Liver (tissue), 9 donors: ENCODE results near the gene GFOD2. TPM values are rescaled to one million over a fixed set of nuclear protein-coding genes. Genes with fewer than 3 reads are reported as not detected.

Experiments
- DNase-seq: peaks from one replicate; pipeline ENCODE4 v3.0.0-alpha.2; 2017; ENCODE audit warnings: low spot score
- H3K27ac ChIP-seq, 2 donors: one replicate each; pipeline ENCODE4 v1.7.0; 2013; ENCODE audit warnings: inconsistent platforms in 2 of 2, low read length in 2 of 2, control low read depth in 1 of 2, low read depth in 1 of 2, mild to moderate bottlenecking in 1 of 2
- H3K27me3 ChIP-seq, 4 donors: one replicate each; pipeline versions ENCODE4 v1.6.1 to v1.7.0; 2013; ENCODE audit warnings: low read length in 3 of 4, inconsistent platforms in 1 of 4, mild to moderate bottlenecking in 1 of 4, moderate library complexity in 1 of 4; ENCODE audit not compliant: control insufficient read depth in 4 of 4, insufficient read depth in 4 of 4
- H3K36me3 ChIP-seq, 4 donors: one replicate each; pipeline versions ENCODE4 v1.6.1 to v1.7.0; 2013; ENCODE audit warnings: low read length in 3 of 4, mild to moderate bottlenecking in 3 of 4, low read depth in 1 of 4, moderate library complexity in 1 of 4; ENCODE audit not compliant: control insufficient read depth in 4 of 4, insufficient read depth in 3 of 4
- H3K4me1 ChIP-seq, 4 donors: one replicate each; pipeline versions ENCODE4 v1.6.1 to v1.7.0; 2013; ENCODE audit warnings: low read length in 3 of 4, mild to moderate bottlenecking in 3 of 4, moderate library complexity in 1 of 4; ENCODE audit not compliant: control insufficient read depth in 4 of 4, insufficient read depth in 4 of 4
- H3K4me3 ChIP-seq, 3 donors: one replicate each; pipeline versions ENCODE4 v1.6.1 to v1.7.0; 2013; ENCODE audit warnings: low read length in 3 of 3, control low read depth in 1 of 3, low read depth in 1 of 3, mild to moderate bottlenecking in 1 of 3
- H3K9ac ChIP-seq, 2 donors: one replicate each; pipeline ENCODE4 v1.7.0; 2013; ENCODE audit warnings: low read length in 2 of 2, mild to moderate bottlenecking in 2 of 2, moderate library complexity in 2 of 2, control low read depth in 1 of 2, low read depth in 1 of 2
- H3K9me3 ChIP-seq, 4 donors: one replicate each; pipeline versions ENCODE4 v1.6.1 to v1.7.0; 2013; ENCODE audit warnings: low read length in 3 of 4; ENCODE audit not compliant: control insufficient read depth in 4 of 4
- ATF3 ChIP-seq: IDR thresholded peaks from 2 replicates; pipeline ENCODE4 v1.6.1; 2016; ENCODE audit warnings: antibody characterized with exemption
- CTCF ChIP-seq: fragments of 150-350 bp; IDR thresholded peaks from 2 replicates; pipeline ENCODE4 v1.5.1; 2017; ENCODE audit warnings: improper control_type of control experiment, low read depth, low read length; ENCODE audit not compliant: missing input control
- EGR1 ChIP-seq, 2 donors: IDR thresholded peaks; 2 replicates each; pipeline ENCODE4 v1.6.1; 2016 to 2018; ENCODE audit warnings: antibody characterized with exemption in 2 of 2, low read depth in 2 of 2
- FOXA1 ChIP-seq: IDR thresholded peaks from 2 replicates; pipeline ENCODE4 v1.6.1; 2016; ENCODE audit warnings: antibody characterized with exemption
- FOXA2 ChIP-seq: IDR thresholded peaks from 2 replicates; pipeline ENCODE4 v1.6.1; 2016; ENCODE audit warnings: antibody characterized with exemption
- GABPA ChIP-seq, 2 donors: IDR thresholded peaks in 1 of 2; conservative IDR thresholded peaks in 1 of 2; 2 replicates each; pipeline ENCODE4 v1.6.1; 2016; ENCODE audit warnings: antibody characterized with exemption in 2 of 2, mild to moderate bottlenecking in 1 of 2, moderate library complexity in 1 of 2
- HNF4A ChIP-seq, 2 donors: conservative IDR thresholded peaks; 2 replicates each; pipeline ENCODE4 v1.6.1; 2016; ENCODE audit warnings: antibody characterized with exemption in 2 of 2, mild to moderate bottlenecking in 2 of 2
- HNF4G ChIP-seq: IDR thresholded peaks from 2 replicates; pipeline ENCODE4 v1.6.1; 2016; ENCODE audit warnings: antibody characterized with exemption
- JUND ChIP-seq, 2 donors: IDR thresholded peaks; 2 replicates each; pipeline ENCODE4 v1.6.1; 2016; ENCODE audit warnings: antibody characterized with exemption in 2 of 2
- MAX ChIP-seq: IDR thresholded peaks from 2 replicates; pipeline ENCODE4 v1.6.1; 2016; ENCODE audit warnings: antibody characterized with exemption
- NR2F2 ChIP-seq: IDR thresholded peaks from 2 replicates; pipeline ENCODE4 v1.6.1; 2016; ENCODE audit warnings: antibody characterized with exemption
- RAD21 ChIP-seq, 2 donors: IDR thresholded peaks; 2 replicates each; pipeline ENCODE4 v1.6.1; 2016; ENCODE audit warnings: antibody characterized with exemption in 2 of 2, mild to moderate bottlenecking in 2 of 2
- REST ChIP-seq: IDR thresholded peaks from 2 replicates; pipeline ENCODE4 v1.6.1; 2016; ENCODE audit warnings: antibody characterized with exemption, mild to moderate bottlenecking
- RXRA ChIP-seq, 2 donors: IDR thresholded peaks; 2 replicates each; pipeline ENCODE4 v1.6.1; 2017 to 2018; ENCODE audit warnings: antibody characterized with exemption in 2 of 2, mild to moderate bottlenecking in 1 of 2
- SP1 ChIP-seq: IDR thresholded peaks from 2 replicates; pipeline ENCODE4 v1.6.1; 2018; ENCODE audit warnings: antibody characterized with exemption, mild to moderate bottlenecking
- TAF1 ChIP-seq: conservative IDR thresholded peaks from 2 replicates; pipeline ENCODE4 v1.6.1; 2016; ENCODE audit warnings: antibody characterized with exemption, mild to moderate bottlenecking
- YY1 ChIP-seq: IDR thresholded peaks from 2 replicates; pipeline ENCODE4 v1.6.1; 2016; ENCODE audit warnings: antibody characterized with exemption, mild to moderate bottlenecking
- WGBS: extraction: QIAGEN DNeasy Blood & Tissue Kit; methylation state at CpG from one replicate; pipeline ENCODE4 v1.1.7; 2013; 5-methylcytosine and 5-hydroxymethylcytosine counted together
- polyA plus RNA-seq, 2 donors: library from polyadenylated mRNA; stranded (reverse) in 1 of 2; unstranded in 1 of 2; fragments of 200-250 nt in 1 of 2; fragments of >200 nt in 1 of 2; fragmentation: Nextera tagmentation in 1 of 2; extraction: Ambion mirVana in 1 of 2; gene quantifications; one replicate each; pipeline versions ENCODE4 v1.2.1 to v1.2.3, GENCODE V29; 2013 to 2015
- total RNA-seq, 2 donors: library from RNA; depleted of rRNA; stranded (reverse); fragments of >200 nt; gene quantifications; one replicate each; pipeline ENCODE4 v1.2.3, GENCODE V29; 2014
- TF ChIP-seq, protein P1 (sequence below): IDR thresholded peaks from 2 replicates; pipeline ENCODE4 v1.6.1; 2016; ENCODE audit warnings: antibody characterized with exemption
- donor health status: healthy.
- donor health status: healthy.
- donor health status: healthy.
- donor health status: healthy.
- donor health status: healthy.

Gene GFOD2
- total and polyA plus RNA-seq, 4 donors = 12.7 to 48.8 (median 28.9) TPM

GRCh38 chr16:67758966-67759365 is 39.9 kb upstream of the GFOD2 start:
- TF ChIP-seq SP1 (no peak), REST (no peak), CTCF (no peak), HNF4G (no peak), EGR1 (IDR thresholded peaks at IDR 0.05; ENCODE audit: low read depth in 2 of 2) (no peak), JUND (IDR thresholded peaks at IDR 0.05) (no peak), GABPA (IDR thresholded peaks at IDR 0.05 in 1 of 2, conservative IDR thresholded peaks at IDR 0.05 in 1 of 2) (no peak), FOXA1 (no peak), MAX (no peak), HNF4A (conservative IDR thresholded peaks at IDR 0.05) (no peak), ATF3 (no peak), RAD21 (IDR thresholded peaks at IDR 0.05) (no peak), NR2F2 (no peak), RXRA (IDR thresholded peaks at IDR 0.05) (no peak), TAF1 (no peak), FOXA2 (no peak), YY1 (no peak)
- TF ChIP-seq, protein P1, sequence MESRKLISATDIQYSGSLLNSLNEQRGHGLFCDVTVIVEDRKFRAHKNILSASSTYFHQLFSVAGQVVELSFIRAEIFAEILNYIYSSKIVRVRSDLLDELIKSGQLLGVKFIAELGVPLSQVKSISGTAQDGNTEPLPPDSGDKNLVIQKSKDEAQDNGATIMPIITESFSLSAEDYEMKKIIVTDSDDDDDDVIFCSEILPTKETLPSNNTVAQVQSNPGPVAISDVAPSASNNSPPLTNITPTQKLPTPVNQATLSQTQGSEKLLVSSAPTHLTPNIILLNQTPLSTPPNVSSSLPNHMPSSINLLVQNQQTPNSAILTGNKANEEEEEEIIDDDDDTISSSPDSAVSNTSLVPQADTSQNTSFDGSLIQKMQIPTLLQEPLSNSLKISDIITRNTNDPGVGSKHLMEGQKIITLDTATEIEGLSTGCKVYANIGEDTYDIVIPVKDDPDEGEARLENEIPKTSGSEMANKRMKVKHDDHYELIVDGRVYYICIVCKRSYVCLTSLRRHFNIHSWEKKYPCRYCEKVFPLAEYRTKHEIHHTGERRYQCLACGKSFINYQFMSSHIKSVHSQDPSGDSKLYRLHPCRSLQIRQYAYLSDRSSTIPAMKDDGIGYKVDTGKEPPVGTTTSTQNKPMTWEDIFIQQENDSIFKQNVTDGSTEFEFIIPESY = no peak
- no peak for DNase-seq
- H3K4me3 ChIP-seq = no peak overlapping the region
- H3K27ac ChIP-seq = no peak overlapping the region
- no peaks in the 10 kb centered on the region for H3K27me3 ChIP-seq
- peaks cover 2 to 33% (median 17%) of the 10 kb centered on the region in 4 donors for H3K4me1 ChIP-seq
- peaks cover 3 to 30% (median 4%) of the 10 kb centered on the region in 4 donors for H3K36me3 ChIP-seq
- 90% methylated on average over 7 of the region's 7 CpGs for WGBS
- no peaks in the 10 kb centered on the region for H3K9me3 ChIP-seq
- no peak overlapping the region for H3K9ac ChIP-seq
